Liver (tissue), 9 donors: ENCODE measurements around the gene SETBP1. TPM values are rescaled to one million over a fixed set of nuclear protein-coding genes. Genes with fewer than 3 reads are reported as not detected.

Source experiments
- DNase-seq: peaks from one replicate; pipeline ENCODE4 v3.0.0-alpha.2; 2017; ENCODE audit warnings: low spot score
- H3K27ac ChIP-seq, 2 donors: one replicate each; pipeline ENCODE4 v1.7.0; 2013; ENCODE audit warnings: inconsistent platforms in 2 of 2, low read length in 2 of 2, control low read depth in 1 of 2, low read depth in 1 of 2, mild to moderate bottlenecking in 1 of 2
- H3K27me3 ChIP-seq, 4 donors: one replicate each; pipeline versions ENCODE4 v1.6.1 to v1.7.0; 2013; ENCODE audit warnings: low read length in 3 of 4, inconsistent platforms in 1 of 4, mild to moderate bottlenecking in 1 of 4, moderate library complexity in 1 of 4; ENCODE audit not compliant: control insufficient read depth in 4 of 4, insufficient read depth in 4 of 4
- H3K36me3 ChIP-seq, 4 donors: one replicate each; pipeline versions ENCODE4 v1.6.1 to v1.7.0; 2013; ENCODE audit warnings: low read length in 3 of 4, mild to moderate bottlenecking in 3 of 4, low read depth in 1 of 4, moderate library complexity in 1 of 4; ENCODE audit not compliant: control insufficient read depth in 4 of 4, insufficient read depth in 3 of 4
- H3K4me1 ChIP-seq, 4 donors: one replicate each; pipeline versions ENCODE4 v1.6.1 to v1.7.0; 2013; ENCODE audit warnings: low read length in 3 of 4, mild to moderate bottlenecking in 3 of 4, moderate library complexity in 1 of 4; ENCODE audit not compliant: control insufficient read depth in 4 of 4, insufficient read depth in 4 of 4
- H3K4me3 ChIP-seq, 3 donors: one replicate each; pipeline versions ENCODE4 v1.6.1 to v1.7.0; 2013; ENCODE audit warnings: low read length in 3 of 3, control low read depth in 1 of 3, low read depth in 1 of 3, mild to moderate bottlenecking in 1 of 3
- H3K9ac ChIP-seq, 2 donors: one replicate each; pipeline ENCODE4 v1.7.0; 2013; ENCODE audit warnings: low read length in 2 of 2, mild to moderate bottlenecking in 2 of 2, moderate library complexity in 2 of 2, control low read depth in 1 of 2, low read depth in 1 of 2
- H3K9me3 ChIP-seq, 4 donors: one replicate each; pipeline versions ENCODE4 v1.6.1 to v1.7.0; 2013; ENCODE audit warnings: low read length in 3 of 4; ENCODE audit not compliant: control insufficient read depth in 4 of 4
- EGR1 ChIP-seq, 2 donors: IDR thresholded peaks; 2 replicates each; pipeline ENCODE4 v1.6.1; 2016 to 2018; ENCODE audit warnings: antibody characterized with exemption in 2 of 2, low read depth in 2 of 2
- FOXA1 ChIP-seq: IDR thresholded peaks from 2 replicates; pipeline ENCODE4 v1.6.1; 2016; ENCODE audit warnings: antibody characterized with exemption
- FOXA2 ChIP-seq: IDR thresholded peaks from 2 replicates; pipeline ENCODE4 v1.6.1; 2016; ENCODE audit warnings: antibody characterized with exemption
- GABPA ChIP-seq, 2 donors: IDR thresholded peaks in 1 of 2; conservative IDR thresholded peaks in 1 of 2; 2 replicates each; pipeline ENCODE4 v1.6.1; 2016; ENCODE audit warnings: antibody characterized with exemption in 2 of 2, mild to moderate bottlenecking in 1 of 2, moderate library complexity in 1 of 2
- HNF4A ChIP-seq, 2 donors: conservative IDR thresholded peaks; 2 replicates each; pipeline ENCODE4 v1.6.1; 2016; ENCODE audit warnings: antibody characterized with exemption in 2 of 2, mild to moderate bottlenecking in 2 of 2
- HNF4G ChIP-seq: IDR thresholded peaks from 2 replicates; pipeline ENCODE4 v1.6.1; 2016; ENCODE audit warnings: antibody characterized with exemption
- JUND ChIP-seq, 2 donors: IDR thresholded peaks; 2 replicates each; pipeline ENCODE4 v1.6.1; 2016; ENCODE audit warnings: antibody characterized with exemption in 2 of 2
- NR2F2 ChIP-seq: IDR thresholded peaks from 2 replicates; pipeline ENCODE4 v1.6.1; 2016; ENCODE audit warnings: antibody characterized with exemption
- RAD21 ChIP-seq, 2 donors: IDR thresholded peaks; 2 replicates each; pipeline ENCODE4 v1.6.1; 2016; ENCODE audit warnings: antibody characterized with exemption in 2 of 2, mild to moderate bottlenecking in 2 of 2
- RXRA ChIP-seq, 2 donors: IDR thresholded peaks; 2 replicates each; pipeline ENCODE4 v1.6.1; 2017 to 2018; ENCODE audit warnings: antibody characterized with exemption in 2 of 2, mild to moderate bottlenecking in 1 of 2
- SP1 ChIP-seq: IDR thresholded peaks from 2 replicates; pipeline ENCODE4 v1.6.1; 2018; ENCODE audit warnings: antibody characterized with exemption, mild to moderate bottlenecking
- TAF1 ChIP-seq: conservative IDR thresholded peaks from 2 replicates; pipeline ENCODE4 v1.6.1; 2016; ENCODE audit warnings: antibody characterized with exemption, mild to moderate bottlenecking
- YY1 ChIP-seq: IDR thresholded peaks from 2 replicates; pipeline ENCODE4 v1.6.1; 2016; ENCODE audit warnings: antibody characterized with exemption, mild to moderate bottlenecking
- WGBS: extraction: QIAGEN DNeasy Blood & Tissue Kit; methylation state at CpG from one replicate; pipeline ENCODE4 v1.1.7; 2013; 5-methylcytosine and 5-hydroxymethylcytosine counted together
- polyA plus RNA-seq, 2 donors: library from polyadenylated mRNA; stranded (reverse) in 1 of 2; unstranded in 1 of 2; fragments of 200-250 nt in 1 of 2; fragments of >200 nt in 1 of 2; fragmentation: Nextera tagmentation in 1 of 2; extraction: Ambion mirVana in 1 of 2; gene quantifications; one replicate each; pipeline versions ENCODE4 v1.2.1 to v1.2.3, GENCODE V29; 2013 to 2015
- total RNA-seq, 2 donors: library from RNA; depleted of rRNA; stranded (reverse); fragments of >200 nt; gene quantifications; one replicate each; pipeline ENCODE4 v1.2.3, GENCODE V29; 2014
- TF ChIP-seq, protein P1 (sequence below): IDR thresholded peaks from 2 replicates; pipeline ENCODE4 v1.6.1; 2016; ENCODE audit warnings: antibody characterized with exemption
- TF ChIP-seq, protein P2 (sequence below): fragments of 150-350 bp; IDR thresholded peaks from 2 replicates; pipeline ENCODE4 v1.5.1; 2017; ENCODE audit warnings: improper control_type of control experiment, low read depth, low read length; ENCODE audit not compliant: missing input control
- TF ChIP-seq, protein P3 (sequence below): IDR thresholded peaks from 2 replicates; pipeline ENCODE4 v1.6.1; 2016; ENCODE audit warnings: antibody characterized with exemption
- TF ChIP-seq, protein P4 (sequence below): IDR thresholded peaks from 2 replicates; pipeline ENCODE4 v1.6.1; 2016; ENCODE audit warnings: antibody characterized with exemption
- TF ChIP-seq, protein P5 (sequence below): IDR thresholded peaks from 2 replicates; pipeline ENCODE4 v1.6.1; 2016; ENCODE audit warnings: antibody characterized with exemption, mild to moderate bottlenecking
- donor health status: healthy.
- donor health status: healthy.
- donor health status: healthy.
- donor health status: healthy.
- donor health status: healthy.

The SETBP1 gene
- total and polyA plus RNA-seq, 4 donors, result 2.5 to 15.8 (median 4.7) TPM

DNA sequence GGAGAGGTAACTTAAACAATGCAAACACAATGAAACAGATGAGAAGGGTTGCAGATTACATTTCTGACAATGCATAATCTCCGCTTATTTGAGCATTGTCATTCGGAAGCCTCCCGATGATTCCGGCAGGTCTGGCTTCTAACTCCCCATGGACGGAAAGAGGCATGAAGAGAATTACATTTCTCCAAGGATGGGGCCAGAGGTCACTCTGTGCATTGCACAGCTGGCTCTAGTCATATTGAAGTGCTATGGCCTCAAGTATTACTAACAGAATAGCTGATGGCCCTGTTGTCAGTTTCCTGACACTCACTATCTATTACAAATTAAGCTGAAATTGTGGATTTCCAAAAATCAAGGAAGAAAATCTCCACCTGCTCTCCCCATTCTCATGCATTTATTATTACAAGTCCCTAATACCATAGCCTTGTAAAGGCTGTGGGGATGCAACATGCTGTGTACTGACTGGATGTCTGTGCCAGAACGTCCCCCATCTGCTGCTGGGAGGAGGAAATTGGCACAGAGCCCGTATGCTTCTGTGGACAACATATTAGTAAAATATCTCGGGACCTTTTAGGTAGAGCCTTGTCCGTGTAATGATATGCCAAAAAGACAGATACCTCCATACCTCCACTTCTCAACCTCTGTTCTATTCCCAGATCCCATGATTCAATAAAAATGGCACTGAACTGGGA is 168.1 kb downstream of the SETBP1 start:
- peaks cover 0 to 18% (median 14%) of the 10 kb centered on the region in 4 donors for H3K4me1 ChIP-seq
- H3K4me3 ChIP-seq, result no peak overlapping the region
- no peak overlapping the region for H3K9ac ChIP-seq
- no peak overlapping the region for H3K27ac ChIP-seq
- no peak for DNase-seq
- TF ChIP-seq FOXA2, result no peak
- TF ChIP-seq, protein P1, sequence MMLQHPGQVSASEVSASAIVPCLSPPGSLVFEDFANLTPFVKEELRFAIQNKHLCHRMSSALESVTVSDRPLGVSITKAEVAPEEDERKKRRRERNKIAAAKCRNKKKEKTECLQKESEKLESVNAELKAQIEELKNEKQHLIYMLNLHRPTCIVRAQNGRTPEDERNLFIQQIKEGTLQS, result no peak
- no peak for TF ChIP-seq YY1
- TF ChIP-seq, protein P2, sequence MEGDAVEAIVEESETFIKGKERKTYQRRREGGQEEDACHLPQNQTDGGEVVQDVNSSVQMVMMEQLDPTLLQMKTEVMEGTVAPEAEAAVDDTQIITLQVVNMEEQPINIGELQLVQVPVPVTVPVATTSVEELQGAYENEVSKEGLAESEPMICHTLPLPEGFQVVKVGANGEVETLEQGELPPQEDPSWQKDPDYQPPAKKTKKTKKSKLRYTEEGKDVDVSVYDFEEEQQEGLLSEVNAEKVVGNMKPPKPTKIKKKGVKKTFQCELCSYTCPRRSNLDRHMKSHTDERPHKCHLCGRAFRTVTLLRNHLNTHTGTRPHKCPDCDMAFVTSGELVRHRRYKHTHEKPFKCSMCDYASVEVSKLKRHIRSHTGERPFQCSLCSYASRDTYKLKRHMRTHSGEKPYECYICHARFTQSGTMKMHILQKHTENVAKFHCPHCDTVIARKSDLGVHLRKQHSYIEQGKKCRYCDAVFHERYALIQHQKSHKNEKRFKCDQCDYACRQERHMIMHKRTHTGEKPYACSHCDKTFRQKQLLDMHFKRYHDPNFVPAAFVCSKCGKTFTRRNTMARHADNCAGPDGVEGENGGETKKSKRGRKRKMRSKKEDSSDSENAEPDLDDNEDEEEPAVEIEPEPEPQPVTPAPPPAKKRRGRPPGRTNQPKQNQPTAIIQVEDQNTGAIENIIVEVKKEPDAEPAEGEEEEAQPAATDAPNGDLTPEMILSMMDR, result no peak
- TF ChIP-seq RAD21 (IDR thresholded peaks at IDR 0.05), result no peak
- TF ChIP-seq EGR1 (IDR thresholded peaks at IDR 0.05; ENCODE audit: low read depth in 2 of 2), result no peak
- TF ChIP-seq JUND (IDR thresholded peaks at IDR 0.05), result no peak
- TF ChIP-seq HNF4A (conservative IDR thresholded peaks at IDR 0.05), result no peak
- H3K9me3 ChIP-seq, result no peaks in the 10 kb centered on the region
- 83% methylated on average over 9 of the region's 9 CpGs for WGBS
- no peaks in the 10 kb centered on the region for H3K27me3 ChIP-seq
- H3K36me3 ChIP-seq, result no peaks in the 10 kb centered on the region

DNA sequence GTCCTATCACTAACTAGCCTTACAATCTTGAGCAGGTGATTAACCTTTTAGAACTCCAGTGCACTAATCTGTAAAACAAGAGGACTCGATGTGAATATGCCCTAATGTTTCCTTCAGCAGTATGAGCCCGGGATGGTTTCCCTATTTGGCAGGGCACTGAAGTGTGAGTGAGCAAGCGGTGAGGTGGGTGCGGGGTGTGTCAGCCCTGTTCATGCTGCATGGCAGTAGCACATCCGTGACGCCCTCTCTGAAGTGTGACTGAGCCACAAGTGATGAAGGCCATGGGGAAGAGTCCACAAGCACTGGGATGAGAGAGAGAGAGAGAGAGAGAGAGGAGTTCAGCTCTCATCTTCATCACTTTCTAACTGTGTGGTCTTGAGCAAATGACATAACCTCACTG is 168.7 kb downstream of the SETBP1 start:
- no peak for TF ChIP-seq HNF4G
- TF ChIP-seq, protein P3, sequence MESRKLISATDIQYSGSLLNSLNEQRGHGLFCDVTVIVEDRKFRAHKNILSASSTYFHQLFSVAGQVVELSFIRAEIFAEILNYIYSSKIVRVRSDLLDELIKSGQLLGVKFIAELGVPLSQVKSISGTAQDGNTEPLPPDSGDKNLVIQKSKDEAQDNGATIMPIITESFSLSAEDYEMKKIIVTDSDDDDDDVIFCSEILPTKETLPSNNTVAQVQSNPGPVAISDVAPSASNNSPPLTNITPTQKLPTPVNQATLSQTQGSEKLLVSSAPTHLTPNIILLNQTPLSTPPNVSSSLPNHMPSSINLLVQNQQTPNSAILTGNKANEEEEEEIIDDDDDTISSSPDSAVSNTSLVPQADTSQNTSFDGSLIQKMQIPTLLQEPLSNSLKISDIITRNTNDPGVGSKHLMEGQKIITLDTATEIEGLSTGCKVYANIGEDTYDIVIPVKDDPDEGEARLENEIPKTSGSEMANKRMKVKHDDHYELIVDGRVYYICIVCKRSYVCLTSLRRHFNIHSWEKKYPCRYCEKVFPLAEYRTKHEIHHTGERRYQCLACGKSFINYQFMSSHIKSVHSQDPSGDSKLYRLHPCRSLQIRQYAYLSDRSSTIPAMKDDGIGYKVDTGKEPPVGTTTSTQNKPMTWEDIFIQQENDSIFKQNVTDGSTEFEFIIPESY, result no peak
- TF ChIP-seq SP1, result no peak
- TF ChIP-seq, protein P4, sequence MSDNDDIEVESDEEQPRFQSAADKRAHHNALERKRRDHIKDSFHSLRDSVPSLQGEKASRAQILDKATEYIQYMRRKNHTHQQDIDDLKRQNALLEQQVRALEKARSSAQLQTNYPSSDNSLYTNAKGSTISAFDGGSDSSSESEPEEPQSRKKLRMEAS, result no peak
- TF ChIP-seq, protein P1, result no peak
- TF ChIP-seq, protein P5, sequence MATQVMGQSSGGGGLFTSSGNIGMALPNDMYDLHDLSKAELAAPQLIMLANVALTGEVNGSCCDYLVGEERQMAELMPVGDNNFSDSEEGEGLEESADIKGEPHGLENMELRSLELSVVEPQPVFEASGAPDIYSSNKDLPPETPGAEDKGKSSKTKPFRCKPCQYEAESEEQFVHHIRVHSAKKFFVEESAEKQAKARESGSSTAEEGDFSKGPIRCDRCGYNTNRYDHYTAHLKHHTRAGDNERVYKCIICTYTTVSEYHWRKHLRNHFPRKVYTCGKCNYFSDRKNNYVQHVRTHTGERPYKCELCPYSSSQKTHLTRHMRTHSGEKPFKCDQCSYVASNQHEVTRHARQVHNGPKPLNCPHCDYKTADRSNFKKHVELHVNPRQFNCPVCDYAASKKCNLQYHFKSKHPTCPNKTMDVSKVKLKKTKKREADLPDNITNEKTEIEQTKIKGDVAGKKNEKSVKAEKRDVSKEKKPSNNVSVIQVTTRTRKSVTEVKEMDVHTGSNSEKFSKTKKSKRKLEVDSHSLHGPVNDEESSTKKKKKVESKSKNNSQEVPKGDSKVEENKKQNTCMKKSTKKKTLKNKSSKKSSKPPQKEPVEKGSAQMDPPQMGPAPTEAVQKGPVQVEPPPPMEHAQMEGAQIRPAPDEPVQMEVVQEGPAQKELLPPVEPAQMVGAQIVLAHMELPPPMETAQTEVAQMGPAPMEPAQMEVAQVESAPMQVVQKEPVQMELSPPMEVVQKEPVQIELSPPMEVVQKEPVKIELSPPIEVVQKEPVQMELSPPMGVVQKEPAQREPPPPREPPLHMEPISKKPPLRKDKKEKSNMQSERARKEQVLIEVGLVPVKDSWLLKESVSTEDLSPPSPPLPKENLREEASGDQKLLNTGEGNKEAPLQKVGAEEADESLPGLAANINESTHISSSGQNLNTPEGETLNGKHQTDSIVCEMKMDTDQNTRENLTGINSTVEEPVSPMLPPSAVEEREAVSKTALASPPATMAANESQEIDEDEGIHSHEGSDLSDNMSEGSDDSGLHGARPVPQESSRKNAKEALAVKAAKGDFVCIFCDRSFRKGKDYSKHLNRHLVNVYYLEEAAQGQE, result no peak
- no peak for TF ChIP-seq FOXA2
- no peak for TF ChIP-seq YY1
- TF ChIP-seq GABPA (IDR thresholded peaks at IDR 0.05 in 1 of 2, conservative IDR thresholded peaks at IDR 0.05 in 1 of 2), result no peak
- TF ChIP-seq, protein P2, result no peak
- no peak for TF ChIP-seq RXRA (IDR thresholded peaks at IDR 0.05)
- no peak for TF ChIP-seq HNF4A (conservative IDR thresholded peaks at IDR 0.05)
- no peak for TF ChIP-seq JUND (IDR thresholded peaks at IDR 0.05)
- TF ChIP-seq FOXA1, result no peak
- no peak for TF ChIP-seq TAF1
- no peak for TF ChIP-seq EGR1 (IDR thresholded peaks at IDR 0.05; ENCODE audit: low read depth in 2 of 2)
- no peak for TF ChIP-seq RAD21 (IDR thresholded peaks at IDR 0.05)
- no peak for TF ChIP-seq NR2F2
- no peaks in the 10 kb centered on the region for H3K36me3 ChIP-seq
- peaks cover 0 to 18% (median 14%) of the 10 kb centered on the region in 4 donors for H3K4me1 ChIP-seq
- H3K27me3 ChIP-seq, result no peaks in the 10 kb centered on the region
- no peaks in the 10 kb centered on the region for H3K9me3 ChIP-seq
- WGBS, result 95% methylated on average over 6 of the region's 6 CpGs
- H3K9ac ChIP-seq, result no peak overlapping the region
- no peak for DNase-seq
- H3K27ac ChIP-seq, result no peak overlapping the region
- no peak overlapping the region for H3K4me3 ChIP-seq
